Measurements from ENCODE around the gene SALL3. TPM values are rescaled to one million over a fixed set of nuclear protein-coding genes. Genes with fewer than 3 reads are reported as not detected.

Gene SALL3
- total and polyA plus RNA-seq, 2 experiments from 2014 or later = 16.9 to 39.8 TPM

DNA sequence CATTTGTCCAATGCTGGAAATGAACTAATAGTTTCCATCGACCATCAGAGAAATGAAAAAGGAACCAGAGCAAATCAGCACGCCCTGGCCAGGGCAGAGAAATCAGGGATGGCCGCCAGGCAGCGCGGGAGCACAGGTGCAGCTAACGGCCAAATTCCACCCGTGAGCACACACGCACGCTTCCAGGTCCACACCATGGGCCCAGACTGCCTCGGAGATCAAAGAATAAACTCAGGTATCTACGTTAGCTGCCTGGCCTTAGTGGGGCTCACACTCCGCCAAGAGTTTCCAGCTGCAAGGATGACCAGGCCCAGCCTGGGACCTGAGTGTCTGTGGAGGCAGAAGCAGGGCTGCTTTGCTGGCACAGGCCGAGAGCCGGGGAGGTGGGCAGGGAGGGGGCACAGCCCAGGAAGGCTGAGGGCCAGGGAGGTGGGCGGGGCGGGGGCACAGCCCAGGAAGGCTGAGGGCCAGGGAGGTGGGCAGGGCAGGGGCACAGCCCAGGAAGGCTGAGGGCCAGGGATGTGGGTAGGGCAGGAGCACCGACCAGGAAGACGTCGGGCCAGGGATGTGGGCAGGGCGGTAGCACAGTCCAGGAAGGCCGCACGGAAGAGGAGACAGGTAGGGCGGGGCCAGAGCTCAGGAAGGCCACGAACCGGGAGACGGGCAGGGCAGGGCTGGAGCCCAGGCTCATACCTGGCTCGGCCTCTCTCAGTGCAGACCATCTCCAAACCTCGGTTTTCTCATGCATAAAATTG, 43.2 kb upstream of the SALL3 start (continued):
- TF ChIP-seq, protein P1, sequence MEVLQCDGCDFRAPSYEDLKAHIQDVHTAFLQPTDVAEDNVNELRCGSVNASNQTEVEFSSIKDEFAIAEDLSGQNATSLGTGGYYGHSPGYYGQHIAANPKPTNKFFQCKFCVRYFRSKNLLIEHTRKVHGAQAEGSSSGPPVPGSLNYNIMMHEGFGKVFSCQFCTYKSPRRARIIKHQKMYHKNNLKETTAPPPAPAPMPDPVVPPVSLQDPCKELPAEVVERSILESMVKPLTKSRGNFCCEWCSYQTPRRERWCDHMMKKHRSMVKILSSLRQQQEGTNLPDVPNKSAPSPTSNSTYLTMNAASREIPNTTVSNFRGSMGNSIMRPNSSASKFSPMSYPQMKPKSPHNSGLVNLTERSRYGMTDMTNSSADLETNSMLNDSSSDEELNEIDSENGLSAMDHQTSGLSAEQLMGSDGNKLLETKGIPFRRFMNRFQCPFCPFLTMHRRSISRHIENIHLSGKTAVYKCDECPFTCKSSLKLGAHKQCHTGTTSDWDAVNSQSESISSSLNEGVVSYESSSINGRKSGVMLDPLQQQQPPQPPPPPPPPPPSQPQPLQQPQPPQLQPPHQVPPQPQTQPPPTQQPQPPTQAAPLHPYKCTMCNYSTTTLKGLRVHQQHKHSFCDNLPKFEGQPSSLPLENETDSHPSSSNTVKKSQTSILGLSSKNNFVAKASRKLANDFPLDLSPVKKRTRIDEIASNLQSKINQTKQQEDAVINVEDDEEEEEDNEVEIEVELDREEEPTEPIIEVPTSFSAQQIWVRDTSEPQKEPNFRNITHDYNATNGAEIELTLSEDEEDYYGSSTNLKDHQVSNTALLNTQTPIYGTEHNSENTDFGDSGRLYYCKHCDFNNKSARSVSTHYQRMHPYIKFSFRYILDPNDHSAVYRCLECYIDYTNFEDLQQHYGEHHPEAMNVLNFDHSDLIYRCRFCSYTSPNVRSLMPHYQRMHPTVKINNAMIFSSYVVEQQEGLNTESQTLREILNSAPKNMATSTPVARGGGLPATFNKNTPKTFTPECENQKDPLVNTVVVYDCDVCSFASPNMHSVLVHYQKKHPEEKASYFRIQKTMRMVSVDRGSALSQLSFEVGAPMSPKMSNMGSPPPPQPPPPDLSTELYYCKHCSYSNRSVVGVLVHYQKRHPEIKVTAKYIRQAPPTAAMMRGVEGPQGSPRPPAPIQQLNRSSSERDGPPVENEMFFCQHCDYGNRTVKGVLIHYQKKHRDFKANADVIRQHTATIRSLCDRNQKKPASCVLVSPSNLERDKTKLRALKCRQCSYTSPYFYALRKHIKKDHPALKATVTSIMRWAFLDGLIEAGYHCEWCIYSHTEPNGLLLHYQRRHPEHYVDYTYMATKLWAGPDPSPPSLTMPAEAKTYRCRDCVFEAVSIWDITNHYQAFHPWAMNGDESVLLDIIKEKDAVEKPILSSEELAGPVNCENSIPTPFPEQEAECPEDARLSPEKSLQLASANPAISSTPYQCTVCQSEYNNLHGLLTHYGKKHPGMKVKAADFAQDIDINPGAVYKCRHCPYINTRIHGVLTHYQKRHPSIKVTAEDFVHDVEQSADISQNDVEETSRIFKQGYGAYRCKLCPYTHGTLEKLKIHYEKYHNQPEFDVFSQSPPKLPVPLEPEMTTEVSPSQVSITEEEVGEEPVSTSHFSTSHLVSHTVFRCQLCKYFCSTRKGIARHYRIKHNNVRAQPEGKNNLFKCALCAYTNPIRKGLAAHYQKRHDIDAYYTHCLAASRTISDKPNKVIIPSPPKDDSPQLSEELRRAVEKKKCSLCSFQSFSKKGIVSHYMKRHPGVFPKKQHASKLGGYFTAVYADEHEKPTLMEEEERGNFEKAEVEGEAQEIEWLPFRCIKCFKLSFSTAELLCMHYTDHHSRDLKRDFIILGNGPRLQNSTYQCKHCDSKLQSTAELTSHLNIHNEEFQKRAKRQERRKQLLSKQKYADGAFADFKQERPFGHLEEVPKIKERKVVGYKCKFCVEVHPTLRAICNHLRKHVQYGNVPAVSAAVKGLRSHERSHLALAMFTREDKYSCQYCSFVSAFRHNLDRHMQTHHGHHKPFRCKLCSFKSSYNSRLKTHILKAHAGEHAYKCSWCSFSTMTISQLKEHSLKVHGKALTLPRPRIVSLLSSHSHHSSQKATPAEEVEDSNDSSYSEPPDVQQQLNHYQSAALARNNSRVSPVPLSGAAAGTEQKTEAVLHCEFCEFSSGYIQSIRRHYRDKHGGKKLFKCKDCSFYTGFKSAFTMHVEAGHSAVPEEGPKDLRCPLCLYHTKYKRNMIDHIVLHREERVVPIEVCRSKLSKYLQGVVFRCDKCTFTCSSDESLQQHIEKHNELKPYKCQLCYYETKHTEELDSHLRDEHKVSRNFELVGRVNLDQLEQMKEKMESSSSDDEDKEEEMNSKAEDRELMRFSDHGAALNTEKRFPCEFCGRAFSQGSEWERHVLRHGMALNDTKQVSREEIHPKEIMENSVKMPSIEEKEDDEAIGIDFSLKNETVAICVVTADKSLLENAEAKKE (CRISPR knock-in tag; IDR thresholded peaks at IDR 0.05) = no peak
- TF ChIP-seq ZNF331 (CRISPR knock-in tag; IDR thresholded peaks at IDR 0.05; ENCODE audit: low read depth) (no peak), EZH2 (IDR thresholded peaks at IDR 0.05; ENCODE audit: low read depth, unreplicated experiment) (no peak), CREB1 (CRISPR knock-in tag; IDR thresholded peaks at IDR 0.05; ENCODE audit: low read depth) (no peak), STAT1 (IDR thresholded peaks at IDR 0.05; ENCODE audit: unreplicated experiment) (no peak), NANOG (IDR thresholded peaks at IDR 0.05; ENCODE audit: borderline replicate concordance) (no peak), ZNF114 (CRISPR knock-in tag; IDR thresholded peaks at IDR 0.05) (no peak), JUNB (IDR thresholded peaks at IDR 0.05; ENCODE audit: unreplicated experiment) (no peak), POLR2AphosphoS5 (IDR thresholded peaks at IDR 0.05; ENCODE audit: low read depth) (no peak)
- TF ChIP-seq, protein P2, sequence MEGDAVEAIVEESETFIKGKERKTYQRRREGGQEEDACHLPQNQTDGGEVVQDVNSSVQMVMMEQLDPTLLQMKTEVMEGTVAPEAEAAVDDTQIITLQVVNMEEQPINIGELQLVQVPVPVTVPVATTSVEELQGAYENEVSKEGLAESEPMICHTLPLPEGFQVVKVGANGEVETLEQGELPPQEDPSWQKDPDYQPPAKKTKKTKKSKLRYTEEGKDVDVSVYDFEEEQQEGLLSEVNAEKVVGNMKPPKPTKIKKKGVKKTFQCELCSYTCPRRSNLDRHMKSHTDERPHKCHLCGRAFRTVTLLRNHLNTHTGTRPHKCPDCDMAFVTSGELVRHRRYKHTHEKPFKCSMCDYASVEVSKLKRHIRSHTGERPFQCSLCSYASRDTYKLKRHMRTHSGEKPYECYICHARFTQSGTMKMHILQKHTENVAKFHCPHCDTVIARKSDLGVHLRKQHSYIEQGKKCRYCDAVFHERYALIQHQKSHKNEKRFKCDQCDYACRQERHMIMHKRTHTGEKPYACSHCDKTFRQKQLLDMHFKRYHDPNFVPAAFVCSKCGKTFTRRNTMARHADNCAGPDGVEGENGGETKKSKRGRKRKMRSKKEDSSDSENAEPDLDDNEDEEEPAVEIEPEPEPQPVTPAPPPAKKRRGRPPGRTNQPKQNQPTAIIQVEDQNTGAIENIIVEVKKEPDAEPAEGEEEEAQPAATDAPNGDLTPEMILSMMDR (conservative IDR thresholded peaks at IDR 0.05; ENCODE audit: low read depth in 2 of 2) = no peak

All from GM23338 (cell line).